ENCODE measurements around the gene TNS1. TPM values are rescaled to one million over a fixed set of nuclear protein-coding genes. Genes with fewer than 3 reads are reported as not detected.

Gene TNS1
- total RNA-seq, 1 donor, result 48.9 TPM

- no peak overlapping the region for H2AFZ ChIP-seq (ENCODE audit: low read length)
- H4K20me1 ChIP-seq (ENCODE audit: insufficient read depth, low read length), result peaks cover 4% of the 10 kb centered on the region
- no peaks in the 10 kb centered on the region for H3K9me3 ChIP-seq (ENCODE audit: low read depth, low read length)
- no peak for DNase-seq (ENCODE audit: insufficient read length, low spot score, missing footprints)
- no peak overlapping the region for H3K4me3 ChIP-seq (ENCODE audit: insufficient read depth, low read length)
- H3K79me2 ChIP-seq (ENCODE audit: insufficient read depth, low read length), result no peaks in the 10 kb centered on the region
- H3K27ac ChIP-seq (ENCODE audit: low read depth, low read length), result no peak overlapping the region
- H3K36me3 ChIP-seq (ENCODE audit: insufficient read depth, low read length), result peaks cover 58% of the 10 kb centered on the region
- no peaks in the 10 kb centered on the region for H3K4me1 ChIP-seq (ENCODE audit: insufficient read depth, low read length)
- no peak overlapping the region for H3K4me2 ChIP-seq (ENCODE audit: insufficient read depth, low read length)
- TF ChIP-seq, protein P1, sequence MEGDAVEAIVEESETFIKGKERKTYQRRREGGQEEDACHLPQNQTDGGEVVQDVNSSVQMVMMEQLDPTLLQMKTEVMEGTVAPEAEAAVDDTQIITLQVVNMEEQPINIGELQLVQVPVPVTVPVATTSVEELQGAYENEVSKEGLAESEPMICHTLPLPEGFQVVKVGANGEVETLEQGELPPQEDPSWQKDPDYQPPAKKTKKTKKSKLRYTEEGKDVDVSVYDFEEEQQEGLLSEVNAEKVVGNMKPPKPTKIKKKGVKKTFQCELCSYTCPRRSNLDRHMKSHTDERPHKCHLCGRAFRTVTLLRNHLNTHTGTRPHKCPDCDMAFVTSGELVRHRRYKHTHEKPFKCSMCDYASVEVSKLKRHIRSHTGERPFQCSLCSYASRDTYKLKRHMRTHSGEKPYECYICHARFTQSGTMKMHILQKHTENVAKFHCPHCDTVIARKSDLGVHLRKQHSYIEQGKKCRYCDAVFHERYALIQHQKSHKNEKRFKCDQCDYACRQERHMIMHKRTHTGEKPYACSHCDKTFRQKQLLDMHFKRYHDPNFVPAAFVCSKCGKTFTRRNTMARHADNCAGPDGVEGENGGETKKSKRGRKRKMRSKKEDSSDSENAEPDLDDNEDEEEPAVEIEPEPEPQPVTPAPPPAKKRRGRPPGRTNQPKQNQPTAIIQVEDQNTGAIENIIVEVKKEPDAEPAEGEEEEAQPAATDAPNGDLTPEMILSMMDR (IDR thresholded peaks at IDR 0.05; ENCODE audit: extremely low read depth, low read depth, low read length), result no peak
- H3K27me3 ChIP-seq (ENCODE audit: insufficient read depth, low read length), result no peaks in the 10 kb centered on the region
These were observed 203.8 kb downstream of the TNS1 start for GRCh38 chr2:217798743-217799562.

- H2AFZ ChIP-seq (ENCODE audit: low read length), result no peak overlapping the region
- TF ChIP-seq, protein P1 (IDR thresholded peaks at IDR 0.05; ENCODE audit: extremely low read depth, low read depth, low read length), result no peak
- H3K36me3 ChIP-seq (ENCODE audit: insufficient read depth, low read length), result peaks cover 51% of the 10 kb centered on the region
- H3K4me1 ChIP-seq (ENCODE audit: insufficient read depth, low read length), result peaks cover under 1% of the 10 kb centered on the region
- no peaks in the 10 kb centered on the region for H3K79me2 ChIP-seq (ENCODE audit: insufficient read depth, low read length)
- H3K27me3 ChIP-seq (ENCODE audit: insufficient read depth, low read length), result no peaks in the 10 kb centered on the region
- H3K4me2 ChIP-seq (ENCODE audit: insufficient read depth, low read length), result no peak overlapping the region
- H3K27ac ChIP-seq (ENCODE audit: low read depth, low read length), result no peak overlapping the region
- H4K20me1 ChIP-seq (ENCODE audit: insufficient read depth, low read length), result peaks cover 4% of the 10 kb centered on the region
- no peaks in the 10 kb centered on the region for H3K9me3 ChIP-seq (ENCODE audit: low read depth, low read length)
- no peak overlapping the region for H3K4me3 ChIP-seq (ENCODE audit: insufficient read depth, low read length)
- DNase-seq (ENCODE audit: insufficient read length, low spot score, missing footprints), result no peak
These were observed 204.6 kb downstream of the TNS1 start for GRCh38 chr2:217798191-217798590.

DNA sequence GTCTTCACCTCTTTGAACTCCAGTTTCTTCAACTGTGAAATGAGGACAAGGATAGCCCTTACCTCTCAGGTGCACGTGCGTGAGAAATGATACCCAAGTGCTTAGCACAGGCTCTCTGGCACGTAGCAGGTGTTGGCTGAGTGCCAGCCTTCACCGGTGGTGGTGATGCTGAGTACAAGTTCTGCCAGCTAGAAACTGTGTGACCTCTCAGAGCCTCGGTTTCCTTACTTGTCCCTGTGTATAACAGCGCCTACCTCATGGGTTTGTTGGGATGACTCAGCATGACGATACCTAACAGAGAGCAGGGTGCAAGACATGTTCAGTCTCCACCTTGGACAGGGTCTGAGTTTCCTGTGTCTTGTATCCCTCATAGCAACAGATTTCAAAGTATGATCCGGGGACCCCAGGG, 205.1 kb downstream of the TNS1 start:
- Histone ChIP-seq H3K27ac (ENCODE audit: low read depth, low read length) (no peak overlapping the region), H3K4me2 (ENCODE audit: insufficient read depth, low read length) (no peak overlapping the region), H2AFZ (ENCODE audit: low read length) (no peak overlapping the region), H3K36me3 (ENCODE audit: insufficient read depth, low read length) (peaks cover 45% of the 10 kb centered on the region), H3K79me2 (ENCODE audit: insufficient read depth, low read length) (no peaks in the 10 kb centered on the region), H3K27me3 (ENCODE audit: insufficient read depth, low read length) (no peaks in the 10 kb centered on the region), H3K4me3 (ENCODE audit: insufficient read depth, low read length) (no peak overlapping the region), H4K20me1 (ENCODE audit: insufficient read depth, low read length) (peaks cover 4% of the 10 kb centered on the region), H3K4me1 (ENCODE audit: insufficient read depth, low read length) (peaks cover 4% of the 10 kb centered on the region), H3K9me3 (ENCODE audit: low read depth, low read length) (no peaks in the 10 kb centered on the region)
- DNase-seq (ENCODE audit: insufficient read length, low spot score, missing footprints), result no peak
- TF ChIP-seq, protein P1 (IDR thresholded peaks at IDR 0.05; ENCODE audit: extremely low read depth, low read depth, low read length), result no peak

GRCh38 chr2:217797165-217797564, 205.6 kb downstream of the TNS1 start:
- Histone ChIP-seq H3K4me2 (ENCODE audit: insufficient read depth, low read length) (no peak overlapping the region), H3K36me3 (ENCODE audit: insufficient read depth, low read length) (peaks cover 41% of the 10 kb centered on the region), H3K4me3 (ENCODE audit: insufficient read depth, low read length) (no peak overlapping the region), H4K20me1 (ENCODE audit: insufficient read depth, low read length) (peaks cover 4% of the 10 kb centered on the region), H3K27me3 (ENCODE audit: insufficient read depth, low read length) (no peaks in the 10 kb centered on the region), H3K27ac (ENCODE audit: low read depth, low read length) (no peak overlapping the region), H3K79me2 (ENCODE audit: insufficient read depth, low read length) (no peaks in the 10 kb centered on the region), H3K9me3 (ENCODE audit: low read depth, low read length) (no peaks in the 10 kb centered on the region), H3K4me1 (ENCODE audit: insufficient read depth, low read length) (peaks cover 4% of the 10 kb centered on the region), H2AFZ (ENCODE audit: low read length) (no peak overlapping the region)
- TF ChIP-seq, protein P1 (IDR thresholded peaks at IDR 0.05; ENCODE audit: extremely low read depth, low read depth, low read length), result no peak
- DNase-seq (ENCODE audit: insufficient read length, low spot score, missing footprints), result no peak
